ENCODE results near the gene ELMO1. TPM values are rescaled to one million over a fixed set of nuclear protein-coding genes. Genes with fewer than 3 reads are reported as not detected.

Gene ELMO1
- total RNA-seq, 8 experiments from 2014 or later, result 4.2 to 121 (median 40.0) TPM

GRCh38 chr7:37235813-37236212, 212.9 kb downstream of the ELMO1 start:
- no peak overlapping the region for H3K27ac ChIP-seq
- no peak for ATAC-seq (replicated peaks in 6 of 8)
- no peak overlapping the region for H3K4me3 ChIP-seq
- no peaks in the 10 kb centered on the region for H3K4me1 ChIP-seq (replicated peaks in 1 of 2)
- WGBS, 10 experiments, result 8 to 100% (median 89%) methylated on average over 1 to 4 of the region's 4 CpGs; no CpG with 5 or more reads in 1 of the 10 experiments
- in situ Hi-C loops (cut with MboI; ENCODE audit: low pct_unique_long_range_greater_than_20kb in 2 of 9, low sequenced_read_pairs in 9 of 9, unreplicated experiment in 9 of 9), result loop anchor here in 4 of 9 experiments (25.0 kb wide), 3 partner anchors 201 to 626 kb away; partner anchors contain the start of genes ELMO1 (in 2 of the 4) and NME8 (in 2 of the 4)

GRCh38 chr7:37234928-37235327, 213.7 kb downstream of the ELMO1 start:
- H3K27ac ChIP-seq, result no peak overlapping the region
- ATAC-seq (replicated peaks in 6 of 8), result no peak
- peaks cover 0 to 6% of the 10 kb centered on the region in 2 donors for H3K4me1 ChIP-seq (replicated peaks in 1 of 2)

DNA sequence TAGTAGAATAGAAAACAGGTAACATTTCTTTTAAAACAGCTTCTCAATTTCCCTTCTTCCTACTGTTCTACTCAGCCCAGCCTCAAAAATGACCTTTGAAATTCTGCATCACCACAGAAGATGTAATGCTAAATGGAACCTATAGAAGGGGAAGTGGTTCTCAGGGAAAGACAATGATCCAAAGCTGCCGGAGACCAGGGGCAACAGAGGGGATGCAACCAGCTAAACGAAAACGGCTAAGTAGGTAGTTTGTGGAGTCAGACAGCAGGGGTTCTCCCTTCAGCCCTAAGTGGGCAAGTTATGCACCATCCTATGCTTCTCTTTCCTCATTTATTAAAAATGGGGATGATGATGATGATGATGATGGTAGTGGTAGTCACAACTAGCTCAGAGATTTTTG, 214.3 kb downstream of the ELMO1 start:
- Histone ChIP-seq H3K4me3 (no peak overlapping the region), H3K27ac (no peak overlapping the region), H3K4me1 (replicated peaks in 1 of 2) (peaks cover 0 to 6% of the 10 kb centered on the region in 2 donors)
- WGBS, 10 experiments, result 7 to 100% (median 36%) methylated on average over 1 to 3 of the region's 3 CpGs; no CpG with 5 or more reads in 4 of the 10 experiments
- no peak for ATAC-seq (replicated peaks in 6 of 8)
- in situ Hi-C loops (cut with MboI; ENCODE audit: low pct_unique_long_range_greater_than_20kb in 2 of 9, low sequenced_read_pairs in 9 of 9, unreplicated experiment in 9 of 9), result loop anchor here in 4 of 9 experiments (25.0 kb wide), 3 partner anchors 203 to 628 kb away; partner anchors contain the start of genes ELMO1 (in 2 of the 4) and NME8 (in 2 of the 4)

More at GRCh38 chr7:37234928-37235327, 213.7 kb downstream of the ELMO1 start:
- in situ Hi-C loops (cut with MboI; ENCODE audit: low pct_unique_long_range_greater_than_20kb in 2 of 9, low sequenced_read_pairs in 9 of 9, unreplicated experiment in 9 of 9), result loop anchor here in 4 of 9 experiments (25.0 kb wide), 3 partner anchors 202 to 627 kb away; partner anchors contain the start of genes ELMO1 (in 2 of the 4) and NME8 (in 2 of the 4)
- no peak overlapping the region for H3K4me3 ChIP-seq
- 0 to 60% (median 0%) methylated on average over 1 of the region's 1 CpG; no CpG with 5 or more reads in 1 of the 10 experiments for WGBS, 10 experiments

DNA sequence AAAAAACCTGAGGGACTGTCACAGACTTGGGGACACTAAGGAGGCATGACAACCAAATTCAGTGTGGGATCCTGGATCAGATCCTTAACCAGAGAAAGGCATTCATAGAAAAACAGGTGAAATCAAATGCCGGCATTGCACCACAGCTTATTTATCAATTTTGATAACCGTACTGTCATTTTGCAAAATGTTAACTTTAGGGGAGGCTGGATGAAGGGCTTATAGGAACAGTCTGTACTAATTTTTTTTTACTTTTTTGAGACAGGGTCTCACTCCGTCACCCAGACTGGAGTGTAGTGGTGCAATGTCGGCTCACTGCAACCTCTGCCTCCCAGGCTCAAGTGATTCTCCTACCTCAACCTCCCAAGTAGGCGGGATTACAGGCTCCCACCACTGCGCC, 217.1 kb downstream of the ELMO1 start:
- Histone ChIP-seq H3K27ac (no peak overlapping the region), H3K4me1 (replicated peaks in 1 of 2) (peaks cover 0 to 6% of the 10 kb centered on the region in 2 donors), H3K4me3 (no peak overlapping the region)
- no peak for ATAC-seq (replicated peaks in 6 of 8)
- 62 to 100% (median 94%) methylated on average over 1 to 5 of the region's 6 CpGs; no CpG with 5 or more reads in 1 of the 10 experiments for WGBS, 10 experiments
- in situ Hi-C loops (cut with MboI; ENCODE audit: low pct_unique_long_range_greater_than_20kb in 2 of 9, low sequenced_read_pairs in 9 of 9, unreplicated experiment in 9 of 9), result loop anchor here in 4 of 9 experiments (25.0 kb wide), 3 partner anchors 206 to 631 kb away; partner anchors contain the start of genes ELMO1 (in 2 of the 4) and NME8 (in 2 of the 4)

GRCh38 chr7:37230221-37230620, 218.4 kb downstream of the ELMO1 start:
- in situ Hi-C loops (cut with MboI; ENCODE audit: low pct_unique_long_range_greater_than_20kb in 2 of 9, low sequenced_read_pairs in 9 of 9, unreplicated experiment in 9 of 9), result loop anchor here in 4 of 9 experiments (25.0 kb wide), 3 partner anchors 207 to 632 kb away; partner anchors contain the start of genes ELMO1 (in 2 of the 4) and NME8 (in 2 of the 4)
- Histone ChIP-seq H3K4me3 (no peak overlapping the region), H3K4me1 (replicated peaks in 1 of 2) (peaks cover 6 to 16% of the 10 kb centered on the region in 2 donors), H3K27ac (no peak overlapping the region)
- peak in 4 of 8 experiments; percentile 10 to 52 (median 26) for ATAC-seq (replicated peaks in 6 of 8)
- WGBS, 10 experiments, result 0 to 100% (median 68%) methylated on average over 1 to 4 of the region's 4 CpGs; no CpG with 5 or more reads in 2 of the 10 experiments

DNA sequence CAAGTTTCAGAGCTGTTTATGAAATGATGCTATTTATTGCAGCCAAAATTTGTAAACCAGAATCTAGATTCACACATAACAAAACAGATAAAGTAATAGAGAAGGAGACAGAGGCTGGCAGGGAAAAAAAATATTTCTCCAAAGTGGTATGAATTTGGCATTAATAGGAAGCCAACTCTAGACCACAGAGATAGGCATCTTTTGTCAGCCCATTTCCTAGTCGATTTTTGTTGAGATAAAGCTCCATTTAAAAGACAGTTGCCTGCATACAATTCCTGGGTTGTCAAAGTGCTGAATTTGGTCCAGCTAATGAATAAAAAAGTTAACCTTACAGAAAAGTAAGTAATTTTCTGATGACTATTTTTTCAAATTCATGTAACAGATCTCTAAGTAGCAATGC, 219.3 kb downstream of the ELMO1 start:
- Histone ChIP-seq H3K4me3 (no peak overlapping the region), H3K27ac (no peak overlapping the region), H3K4me1 (replicated peaks in 1 of 2) (peaks cover 6 to 19% of the 10 kb centered on the region in 2 donors)
- ATAC-seq (replicated peaks in 6 of 8), result no peak
- in situ Hi-C loops (cut with MboI; ENCODE audit: low pct_unique_long_range_greater_than_20kb in 2 of 9, low sequenced_read_pairs in 9 of 9, unreplicated experiment in 9 of 9), result loop anchor here in 4 of 9 experiments (25.0 kb wide), 3 partner anchors 208 to 633 kb away; partner anchors contain the start of genes ELMO1 (in 2 of the 4) and NME8 (in 2 of the 4)
- 0 to 100% (median 67%) methylated on average over 1 of the region's 1 CpG; no CpG with 5 or more reads in 2 of the 10 experiments for WGBS, 10 experiments

GRCh38 chr7:37225285-37225969, 223.2 kb downstream of the ELMO1 start:
- no peak overlapping the region for H3K27ac ChIP-seq
- WGBS, 10 experiments, result 9 to 79% (median 39%) methylated on average over 3 to 7 of the region's 7 CpGs; no CpG with 5 or more reads in 1 of the 10 experiments
- no peak for ATAC-seq (replicated peaks in 6 of 8)
- H3K4me3 ChIP-seq, result no peak overlapping the region
- peaks cover 6 to 18% of the 10 kb centered on the region in 2 donors for H3K4me1 ChIP-seq (replicated peaks in 1 of 2)
- in situ Hi-C loops (cut with MboI; ENCODE audit: low pct_unique_long_range_greater_than_20kb in 2 of 9, low sequenced_read_pairs in 9 of 9, unreplicated experiment in 9 of 9), result loop anchor here in 4 of 9 experiments (25.0 kb wide), 3 partner anchors 212 to 637 kb away; partner anchors contain the start of genes ELMO1 (in 2 of the 4) and NME8 (in 2 of the 4)

DNA sequence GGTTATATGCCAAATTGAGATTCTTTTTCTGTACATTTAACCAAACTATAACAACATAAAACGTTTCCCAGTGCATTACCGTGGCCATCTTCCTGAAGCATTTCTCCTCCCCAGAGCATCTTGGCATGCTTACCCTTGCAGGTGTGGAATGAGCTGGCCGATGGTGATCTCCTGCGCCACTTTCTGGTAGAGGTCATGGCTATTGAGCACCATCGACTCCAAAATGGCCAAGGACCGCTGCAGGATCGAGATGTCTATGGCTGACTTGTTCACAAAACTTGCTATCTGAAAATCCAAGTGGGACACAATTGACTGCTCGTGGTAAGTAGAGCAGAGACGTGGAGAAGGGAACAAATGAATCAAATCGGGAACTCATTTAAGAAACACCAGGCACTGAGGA, 223.9 kb downstream of the ELMO1 start:
- Histone ChIP-seq H3K4me3 (no peak overlapping the region), H3K27ac (no peak overlapping the region), H3K4me1 (replicated peaks in 1 of 2) (peaks cover 6 to 13% of the 10 kb centered on the region in 2 donors)
- no peak for ATAC-seq (replicated peaks in 6 of 8)
- in situ Hi-C loops (cut with MboI; ENCODE audit: low pct_unique_long_range_greater_than_20kb in 2 of 9, low sequenced_read_pairs in 9 of 9, unreplicated experiment in 9 of 9), result loop anchor here in 6 of 9 experiments (25.0 kb wide), 3 partner anchors 213 to 638 kb away; partner anchors contain the start of genes NME8 (in 5 of the 6) and ELMO1 (in 2 of the 6)
- 40 to 93% (median 90%) methylated on average over 1 to 7 of the region's 10 CpGs; no CpG with 5 or more reads in 5 of the 10 experiments for WGBS, 10 experiments

- 53 to 100% (median 92%) methylated on average over 1 to 5 of the region's 6 CpGs; no CpG with 5 or more reads in 4 of the 10 experiments for WGBS, 10 experiments
- H3K4me1 ChIP-seq (replicated peaks in 1 of 2), result peaks cover 8 to 12% of the 10 kb centered on the region in 2 donors
- ATAC-seq (replicated peaks in 6 of 8), result no peak
- no peak overlapping the region for H3K4me3 ChIP-seq
- in situ Hi-C loops (cut with MboI; ENCODE audit: low pct_unique_long_range_greater_than_20kb in 2 of 9, low sequenced_read_pairs in 9 of 9, unreplicated experiment in 9 of 9), result loop anchor here in 3 of 9 experiments (25.0 kb wide), 1 partner anchor 617 kb away; the partner anchor contains the start of gene NME8 (in 3 of the 3)
- no peak overlapping the region for H3K27ac ChIP-seq
Observed at GRCh38 chr7:37220664-37221063, 228.0 kb downstream of the ELMO1 start.

DNA sequence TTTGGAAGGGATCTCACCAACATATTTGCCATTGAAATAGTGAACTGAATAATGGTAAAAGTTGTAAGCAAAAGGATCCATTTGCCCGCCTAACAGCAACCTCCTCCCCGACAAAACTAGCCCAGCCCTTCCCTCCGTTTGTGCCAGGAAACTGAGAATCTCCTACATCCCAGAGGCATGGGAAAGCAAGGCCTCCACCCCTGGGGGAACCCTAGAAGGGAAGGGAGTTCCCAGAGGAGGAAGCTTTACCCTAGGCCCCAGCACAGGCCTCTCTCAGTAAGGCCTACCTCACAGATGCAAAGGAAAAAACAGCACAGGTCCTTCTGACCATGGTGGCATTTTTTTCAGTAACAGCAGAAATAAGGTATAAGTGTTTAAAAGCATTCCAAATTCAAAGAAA, 229.7 kb downstream of the ELMO1 start:
- WGBS, 10 experiments, result 0 to 100% (median 51%) methylated on average over 1 to 3 of the region's 3 CpGs; no CpG with 5 or more reads in 4 of the 10 experiments
- Histone ChIP-seq H3K27ac (no peak overlapping the region), H3K4me1 (replicated peaks in 1 of 2) (peaks cover 17 to 19% of the 10 kb centered on the region in 2 donors), H3K4me3 (no peak overlapping the region)
- in situ Hi-C loops (cut with MboI; ENCODE audit: low pct_unique_long_range_greater_than_20kb in 2 of 9, low sequenced_read_pairs in 9 of 9, unreplicated experiment in 9 of 9), result loop anchor here in 3 of 9 experiments (25.0 kb wide), 1 partner anchor 618 kb away; the partner anchor contains the start of gene NME8 (in 3 of the 3)
- peak in 3 of 8 experiments; percentile 79 to 98 (median 91) for ATAC-seq (replicated peaks in 6 of 8)

- peak in 1 of 8 experiments; percentile 27 for ATAC-seq (replicated peaks in 6 of 8)
- Histone ChIP-seq H3K27ac (no peak overlapping the region), H3K4me3 (no peak overlapping the region), H3K4me1 (replicated peaks in 1 of 2) (peaks cover 17 to 19% of the 10 kb centered on the region in 2 donors)
- in situ Hi-C loops (cut with MboI; ENCODE audit: low pct_unique_long_range_greater_than_20kb in 2 of 9, low sequenced_read_pairs in 9 of 9, unreplicated experiment in 9 of 9), result loop anchor here in 3 of 9 experiments (25.0 kb wide), 1 partner anchor 620 kb away; the partner anchor contains the start of gene NME8 (in 3 of the 3)
- 0 to 100% (median 77%) methylated on average over 1 to 2 of the region's 2 CpGs; no CpG with 5 or more reads in 2 of the 10 experiments for WGBS, 10 experiments
Observed at GRCh38 chr7:37216923-37217322, 231.7 kb downstream of the ELMO1 start.

DNA sequence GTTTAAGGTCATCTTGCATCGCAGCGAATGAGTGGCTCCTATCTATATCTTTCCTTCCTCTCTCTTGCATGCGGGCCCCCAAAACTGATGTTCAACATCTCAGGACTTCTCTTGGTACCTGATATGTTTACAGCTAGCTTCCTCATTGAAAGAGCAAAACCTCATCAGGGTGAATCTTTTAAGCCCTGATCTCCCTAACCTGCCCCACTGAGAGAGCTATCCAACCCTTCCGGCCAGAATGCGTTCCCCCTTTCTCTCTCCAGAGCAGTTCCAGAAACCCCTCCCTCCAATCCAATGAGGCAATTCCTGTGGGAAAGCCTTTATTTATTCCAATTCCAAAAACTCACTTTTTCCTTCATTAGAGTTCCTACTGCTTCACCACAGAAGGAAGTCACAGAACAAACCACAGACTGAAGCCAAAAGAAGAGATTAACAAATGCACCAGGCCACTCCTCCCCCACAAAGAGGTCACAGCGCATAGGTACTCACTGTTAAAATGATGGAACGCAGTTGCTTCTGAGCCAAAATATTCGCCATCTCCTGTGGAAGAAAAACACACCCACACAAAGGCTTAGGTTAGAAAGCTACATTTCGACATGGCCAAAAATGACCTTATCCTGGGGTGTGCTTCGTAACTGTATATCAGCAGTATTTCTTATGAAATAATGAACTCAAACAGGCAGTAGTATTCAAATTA, 232.4 kb downstream of the ELMO1 start:
- 33 to 91% (median 77%) methylated on average over 1 to 10 of the region's 10 CpGs for WGBS, 10 experiments
- H3K27ac ChIP-seq, result no peak overlapping the region
- H3K4me3 ChIP-seq, result no peak overlapping the region
- in situ Hi-C loops (cut with MboI; ENCODE audit: low pct_unique_long_range_greater_than_20kb in 2 of 9, low sequenced_read_pairs in 9 of 9, unreplicated experiment in 9 of 9), result loop anchor here in 3 of 9 experiments (25.0 kb wide), 1 partner anchor 621 kb away; the partner anchor contains the start of gene NME8 (in 3 of the 3)
- H3K4me1 ChIP-seq (replicated peaks in 1 of 2), result peaks cover 17 to 21% of the 10 kb centered on the region in 2 donors
- no peak for ATAC-seq (replicated peaks in 6 of 8)

Measured in motor neuron (in vitro differentiated cells).